Smooth muscle cell of the brain vasculature (primary cell): ENCODE data around the gene MGP.

Experiments
- DNase-seq: peaks from one replicate; pipeline ENCODE4 v3.0.0-alpha.2; 2012; ENCODE audit warnings: low read depth, low spot score

MGP gene

DNA sequence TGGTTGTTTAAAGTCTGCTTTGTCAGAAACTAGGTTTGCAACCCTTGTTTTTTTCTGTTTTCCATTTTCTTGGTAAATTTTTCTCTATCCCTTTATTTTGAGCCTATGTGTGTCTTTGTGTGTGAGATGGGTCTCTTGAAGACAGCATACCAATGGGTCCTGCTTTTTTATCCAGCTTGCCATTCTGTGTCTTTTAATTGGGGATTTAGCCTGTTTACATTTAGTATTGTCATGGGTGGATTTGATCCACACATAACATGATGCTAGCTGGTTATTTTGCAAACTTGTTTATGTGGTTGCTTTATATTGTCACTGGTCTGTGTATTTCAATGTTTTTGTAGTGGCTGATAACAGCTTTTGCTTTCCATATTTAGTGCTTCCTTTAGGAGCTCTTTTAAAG lies 25.2 kb downstream of the MGP start:
- no peak for DNase-seq

DNA sequence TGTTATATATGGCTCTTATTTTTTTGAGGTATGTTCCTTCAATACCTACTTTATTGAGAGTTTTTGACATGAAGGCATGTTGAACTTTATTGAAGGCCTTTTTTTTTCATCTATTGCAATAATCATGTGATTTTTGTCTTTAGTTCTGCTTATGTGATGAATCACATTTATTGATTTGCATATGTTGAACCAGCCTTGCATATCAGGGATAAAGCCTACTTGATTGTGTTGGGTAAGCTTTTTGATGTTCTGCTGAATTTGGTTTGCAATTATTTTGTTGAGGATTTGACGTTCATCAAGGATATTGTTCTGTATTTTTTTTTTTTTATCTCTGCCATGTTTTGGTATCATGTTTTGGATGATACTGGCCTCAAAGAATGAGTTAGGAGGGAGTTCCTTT lies 27.1 kb downstream of the MGP start:
- no peak for DNase-seq

GRCh38 chr12:14854586-14855183 lies 31.0 kb downstream of the MGP start:
- no peak for DNase-seq

GRCh38 chr12:14853961-14854360 lies 31.7 kb downstream of the MGP start:
- no peak for DNase-seq

DNA sequence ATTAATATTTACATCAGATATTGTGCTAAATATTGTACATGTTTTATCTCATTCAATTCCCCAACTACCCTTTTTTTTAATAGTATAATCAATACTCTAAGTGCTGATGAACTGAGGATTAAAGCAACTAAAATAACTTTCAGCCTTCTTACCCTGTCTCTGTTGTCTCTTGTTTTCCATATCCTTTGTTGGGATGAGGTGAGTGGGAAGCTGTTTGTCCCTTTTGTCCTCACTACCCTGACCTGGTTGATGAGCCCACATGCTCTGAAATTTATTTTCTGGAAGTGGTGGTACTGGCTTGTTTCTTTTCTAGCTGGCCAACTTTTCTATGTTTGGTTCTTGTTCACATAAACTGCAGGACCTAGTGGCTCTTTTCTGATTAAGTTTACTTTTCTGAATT lies 32.8 kb downstream of the MGP start:
- no peak for DNase-seq

GRCh38 chr12:14850929-14851663 lies 34.6 kb downstream of the MGP start:
- DNase-seq, result no peak

DNA sequence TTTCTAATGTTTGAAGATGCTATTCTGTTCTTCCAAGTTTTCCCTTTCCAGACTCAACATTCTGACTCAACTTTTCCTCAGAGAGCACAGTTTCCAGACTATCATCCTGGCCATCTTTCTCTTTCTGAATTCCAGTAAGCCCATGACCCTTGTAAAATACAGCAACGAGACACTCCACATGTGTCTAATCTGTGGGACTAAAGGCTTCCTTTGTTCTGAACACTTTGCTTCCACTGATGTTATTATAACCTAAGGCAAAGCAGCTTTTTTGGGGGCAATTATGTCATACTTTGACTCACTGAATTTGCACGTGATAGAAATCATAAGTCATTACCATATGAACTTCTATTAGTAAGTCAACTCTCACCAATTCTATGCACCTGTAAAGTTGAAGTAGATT lies 36.0 kb downstream of the MGP start:
- DNase-seq, result no peak

- no peak for DNase-seq
Measured at GRCh38 chr12:14846876-14847580, 38.6 kb downstream of the MGP start.

DNA sequence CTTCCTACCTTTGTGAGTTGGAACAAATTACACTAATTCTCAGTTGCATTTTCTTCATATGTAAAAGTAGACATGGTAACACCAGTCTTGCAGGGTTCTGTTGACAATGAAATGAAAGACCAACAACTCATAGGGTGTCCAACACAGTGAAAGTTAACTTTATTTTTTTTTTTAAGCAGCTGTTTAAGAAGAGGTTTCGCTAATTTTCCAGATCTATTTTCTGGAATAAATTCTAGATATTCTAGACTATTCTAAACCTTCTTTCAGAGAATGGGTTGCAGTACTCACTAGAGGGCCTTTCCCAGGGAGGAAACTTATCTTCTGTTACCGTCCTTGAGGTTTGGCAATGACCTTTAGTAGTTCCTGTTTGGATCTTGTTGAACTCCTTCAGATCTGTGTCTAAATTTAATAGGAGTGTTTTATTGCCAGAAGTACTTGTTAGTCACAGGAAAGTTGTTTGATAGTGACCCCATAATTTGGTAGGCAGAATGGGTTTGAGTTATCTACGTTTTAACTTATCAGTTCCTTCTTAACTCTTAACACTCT lies 39.5 kb downstream of the MGP start:
- no peak for DNase-seq

DNA sequence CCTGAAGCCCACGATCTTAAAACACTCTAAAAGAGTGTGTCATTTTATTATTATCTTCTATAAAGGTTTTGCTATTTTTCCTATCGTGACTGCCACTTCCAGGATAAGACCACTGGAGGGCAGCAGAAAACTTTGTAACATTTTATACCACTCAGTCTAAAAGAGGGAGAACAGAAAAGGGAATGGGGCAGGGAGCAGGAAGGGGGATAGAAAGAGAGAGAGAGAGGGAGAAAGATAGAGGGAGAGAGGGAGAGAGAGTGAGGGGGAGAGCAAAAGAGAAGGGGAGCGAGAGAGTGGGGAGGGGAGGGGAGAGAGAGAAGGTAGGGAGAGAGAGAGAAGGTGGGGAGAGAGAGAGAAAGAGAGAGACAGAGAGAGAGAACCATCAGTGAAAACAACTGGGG lies 40.3 kb downstream of the MGP start:
- DNase-seq, result no peak

GRCh38 chr12:14844401-14844800 lies 41.3 kb downstream of the MGP start:
- no peak for DNase-seq

- DNase-seq, result no peak
Measured at GRCh38 chr12:14843425-14843887, 42.2 kb downstream of the MGP start, which contains the start of gene ART4. ART4 (minus strand) TSS chr12:14843526; CDS start chr12:14843113, 413 bp downstream.

DNA sequence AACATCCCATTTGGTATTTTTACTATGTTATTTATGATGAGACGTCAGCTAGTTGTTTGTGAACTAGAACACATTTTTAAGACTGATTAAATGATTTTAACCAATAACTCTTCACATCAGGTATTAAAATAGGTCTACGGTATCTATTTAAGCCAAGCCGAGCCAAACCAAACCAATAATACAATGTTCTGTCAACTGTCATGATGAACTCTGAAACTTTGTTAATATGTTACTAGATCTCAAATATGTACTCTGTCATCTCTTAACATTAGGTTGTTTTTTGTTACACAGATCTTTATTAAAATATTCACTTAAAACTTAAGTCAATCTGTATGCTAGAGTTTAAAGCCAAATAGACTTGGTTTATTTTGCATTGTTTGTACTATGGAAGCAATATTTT lies 43.3 kb downstream of the MGP start:
- no peak for DNase-seq

DNA sequence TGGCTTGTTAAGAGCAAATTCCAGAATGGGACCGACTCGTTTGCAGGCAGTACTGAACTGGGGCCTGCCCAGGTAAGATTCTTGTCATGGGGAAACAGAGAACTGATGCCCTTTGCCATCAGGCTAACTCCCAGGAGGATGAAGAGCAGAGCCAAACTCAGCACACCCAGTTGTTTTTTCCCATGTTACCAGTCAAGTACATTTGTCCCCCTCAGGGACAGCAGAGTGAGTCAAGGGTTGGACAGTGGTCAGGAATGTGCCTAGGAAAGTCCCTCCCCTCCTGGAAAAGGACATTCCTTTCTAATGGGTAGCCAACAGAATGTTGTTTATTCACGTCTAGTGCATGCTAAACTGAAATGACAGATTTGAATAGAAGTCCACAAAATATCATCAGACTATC lies 43.9 kb downstream of the MGP start:
- no peak for DNase-seq

GRCh38 chr12:14840616-14841015 lies 45.0 kb downstream of the MGP start:
- DNase-seq, result no peak

- DNase-seq, result no peak
Measured at GRCh38 chr12:14839262-14839661, 46.4 kb downstream of the MGP start.

GRCh38 chr12:14836336-14837210 lies 49.1 kb downstream of the MGP start:
- no peak for DNase-seq

DNA sequence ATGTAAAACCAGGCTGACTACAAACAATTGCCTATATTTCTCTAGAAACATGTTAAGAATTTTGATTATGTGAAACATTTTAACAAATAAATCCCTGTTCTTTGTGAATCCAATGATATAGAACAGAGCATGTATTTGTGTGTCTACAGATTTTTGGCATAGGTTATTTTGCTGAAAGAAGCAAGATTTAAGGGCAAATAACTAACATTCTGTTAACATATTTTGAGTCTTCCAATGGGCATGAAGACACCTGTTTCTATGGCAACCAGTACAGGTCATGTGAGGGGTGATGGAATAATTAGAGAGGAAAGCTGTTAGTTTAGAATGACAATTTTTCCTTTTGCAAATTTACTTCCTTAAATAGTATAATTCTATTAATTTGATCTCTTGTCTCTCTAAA lies 51.1 kb downstream of the MGP start:
- DNase-seq, result no peak

GRCh38 chr12:14833952-14834351 lies 51.7 kb downstream of the MGP start:
- DNase-seq, result no peak

GRCh38 chr12:14833336-14833735 lies 52.3 kb downstream of the MGP start:
- DNase-seq, result no peak
